Endothelial cell of coronary artery (primary cell): Measurements from ENCODE around the gene AFAP1L2. TPM values are rescaled to one million over a fixed set of nuclear protein-coding genes. Genes with fewer than 3 reads are reported as not detected.

Source experiments
- total RNA-seq: library from RNA; depleted of rRNA; stranded (reverse); fragments of >200 nt; gene quantifications from 2 replicates; pipeline ENCODE4 v1.2.3, GENCODE V29; 2014

The AFAP1L2 gene, protein sequence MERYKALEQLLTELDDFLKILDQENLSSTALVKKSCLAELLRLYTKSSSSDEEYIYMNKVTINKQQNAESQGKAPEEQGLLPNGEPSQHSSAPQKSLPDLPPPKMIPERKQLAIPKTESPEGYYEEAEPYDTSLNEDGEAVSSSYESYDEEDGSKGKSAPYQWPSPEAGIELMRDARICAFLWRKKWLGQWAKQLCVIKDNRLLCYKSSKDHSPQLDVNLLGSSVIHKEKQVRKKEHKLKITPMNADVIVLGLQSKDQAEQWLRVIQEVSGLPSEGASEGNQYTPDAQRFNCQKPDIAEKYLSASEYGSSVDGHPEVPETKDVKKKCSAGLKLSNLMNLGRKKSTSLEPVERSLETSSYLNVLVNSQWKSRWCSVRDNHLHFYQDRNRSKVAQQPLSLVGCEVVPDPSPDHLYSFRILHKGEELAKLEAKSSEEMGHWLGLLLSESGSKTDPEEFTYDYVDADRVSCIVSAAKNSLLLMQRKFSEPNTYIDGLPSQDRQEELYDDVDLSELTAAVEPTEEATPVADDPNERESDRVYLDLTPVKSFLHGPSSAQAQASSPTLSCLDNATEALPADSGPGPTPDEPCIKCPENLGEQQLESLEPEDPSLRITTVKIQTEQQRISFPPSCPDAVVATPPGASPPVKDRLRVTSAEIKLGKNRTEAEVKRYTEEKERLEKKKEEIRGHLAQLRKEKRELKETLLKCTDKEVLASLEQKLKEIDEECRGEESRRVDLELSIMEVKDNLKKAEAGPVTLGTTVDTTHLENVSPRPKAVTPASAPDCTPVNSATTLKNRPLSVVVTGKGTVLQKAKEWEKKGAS
- total RNA-seq = 1.9 and 2.8 TPM in 2 replicates

DNA sequence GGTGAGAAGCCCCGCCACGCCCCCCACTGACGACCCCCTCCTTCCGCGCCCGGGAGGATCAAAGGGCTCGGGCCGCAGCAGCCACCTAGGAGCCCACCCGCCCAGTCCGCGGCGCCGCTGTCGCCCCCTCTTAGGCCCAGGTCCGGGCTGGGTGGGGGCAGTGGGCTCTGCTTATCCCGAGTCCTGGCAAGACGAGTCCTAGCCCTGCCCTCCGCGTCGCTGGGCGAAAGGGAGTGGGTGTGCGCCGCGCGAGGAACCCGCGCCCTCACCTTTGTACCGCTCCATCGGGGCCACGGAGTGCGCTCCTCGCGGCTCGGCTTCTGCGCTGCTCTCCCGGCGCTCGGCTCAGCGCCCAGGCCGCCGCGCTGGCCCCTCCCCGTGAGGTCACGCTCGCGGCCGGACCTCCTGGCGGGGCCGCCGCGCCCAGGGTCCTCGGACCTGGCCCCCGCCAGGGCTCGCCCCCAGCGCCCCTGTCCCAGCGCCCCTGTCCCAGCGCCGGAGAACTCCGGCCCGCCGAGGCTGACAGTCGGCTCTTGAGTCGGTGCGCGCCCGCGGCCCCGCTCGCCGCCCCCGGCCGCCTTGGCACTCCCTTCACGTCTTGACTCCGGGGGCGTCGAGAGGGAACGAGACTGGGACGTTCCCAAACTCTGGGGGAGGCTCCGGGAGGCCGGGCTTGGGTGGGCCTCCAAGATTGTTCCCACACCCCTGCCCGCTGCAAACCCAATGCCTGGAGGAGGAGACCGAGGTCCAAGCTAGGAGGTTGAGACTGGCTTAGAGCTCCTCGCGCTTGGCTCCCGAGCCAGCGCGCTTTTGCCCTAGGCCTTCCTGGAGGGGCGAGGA lies at the start of gene AFAP1L2:
AFAP1L2 (minus strand) TSS at position 332 of the 840 bp plus-strand sequence; CDS start at position 285, 47 bp downstream.

Other genes with a start within 250 kb of the AFAP1L2 start
- gene CCDC186, start 230.3 kb downstream of the AFAP1L2 start, total RNA-seq = 13.0 and 18.1 TPM in 2 replicates
- not detected in 2 replicates for gene TDRD1, start 225.1 kb downstream of the AFAP1L2 start, total RNA-seq
- gene VWA2, start 165.2 kb downstream of the AFAP1L2 start, total RNA-seq = not detected in 2 replicates